Mesodermal cell (in vitro differentiated cells): ENCODE results near the gene C19orf33.

Experiments
- H3K27ac ChIP-seq: 2 replicates; pipeline ENCODE4 v1.7.0; 2013; ENCODE audit warnings: mild to moderate bottlenecking, low read depth, low read length, moderate library complexity; ENCODE audit not compliant: severe bottlenecking
- H3K36me3 ChIP-seq: 2 replicates; pipeline ENCODE4 v1.7.1; 2013; ENCODE audit warnings: mild to moderate bottlenecking, low read length, moderate library complexity; ENCODE audit not compliant: control insufficient read depth, insufficient read depth
- H3K4me1 ChIP-seq: one replicate; pipeline ENCODE4 v1.7.1; 2013; ENCODE audit warnings: mild to moderate bottlenecking, low read length; ENCODE audit not compliant: insufficient read depth, control insufficient read depth, poor library complexity, severe bottlenecking
- H3K4me3 ChIP-seq: 2 replicates; pipeline ENCODE4 v1.7.0; 2013; ENCODE audit warnings: low read length, control low read depth, mild to moderate bottlenecking; ENCODE audit not compliant: insufficient read depth, poor library complexity, severe bottlenecking; ENCODE audit errors: extremely low read depth
- H3K9me3 ChIP-seq: 2 replicates; pipeline ENCODE4 v1.7.1; 2013; ENCODE audit warnings: mild to moderate bottlenecking, low read length, moderate library complexity; ENCODE audit not compliant: control insufficient read depth
- WGBS, 2 experiments: methylation state at CpG; one replicate each; pipeline ENCODE4 v1.1.5; 2013; ENCODE audit warnings: missing lambda C conversion rate in 2 of 2; ENCODE audit not compliant: insufficient coverage in 2 of 2; 5-methylcytosine and 5-hydroxymethylcytosine counted together

C19orf33 gene

GRCh38 chr19:38267761-38268483, 36.1 kb upstream of the C19orf33 start:
- Histone ChIP-seq H3K36me3 (no peaks in the 10 kb centered on the region), H3K4me3 (no peak overlapping the region), H3K4me1 (peaks cover 37% of the 10 kb centered on the region), H3K27ac (peak overlapping the region; percentile 49), H3K9me3 (no peaks in the 10 kb centered on the region)
- 71 to 78% methylated on average over 11 of the region's 12 CpGs for WGBS, 2 experiments

DNA sequence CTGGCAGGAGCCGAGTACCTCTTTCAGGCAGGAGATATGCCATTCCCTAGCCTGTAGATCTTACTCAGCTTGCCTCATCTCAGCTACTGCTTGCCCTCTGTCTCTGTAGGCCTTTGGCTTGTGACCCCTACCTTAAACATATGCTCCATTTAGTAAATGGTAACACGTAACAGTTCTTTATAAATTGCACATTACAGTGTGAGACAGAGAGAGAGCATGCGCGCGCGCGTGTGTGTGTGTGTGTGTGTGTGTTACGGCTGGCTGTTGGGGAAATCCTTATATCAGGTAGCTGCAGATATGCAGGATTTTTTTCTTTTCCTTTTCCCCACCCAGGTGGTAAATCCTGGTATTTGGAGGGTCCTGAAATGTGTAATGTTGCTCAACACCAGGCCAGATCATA, 35.5 kb upstream of the C19orf33 start:
- Histone ChIP-seq H3K36me3 (no peaks in the 10 kb centered on the region), H3K27ac (peak overlapping the region; percentile 49), H3K4me3 (no peak overlapping the region), H3K9me3 (no peaks in the 10 kb centered on the region), H3K4me1 (peaks cover 37% of the 10 kb centered on the region)
- 58 to 61% methylated on average over 6 of the region's 8 CpGs for WGBS, 2 experiments

- peaks cover 36% of the 10 kb centered on the region for H3K4me1 ChIP-seq
- 45 to 56% methylated on average over 5 of the region's 5 CpGs for WGBS, 2 experiments
- H3K4me3 ChIP-seq: no peak overlapping the region
- no peaks in the 10 kb centered on the region for H3K9me3 ChIP-seq
- H3K27ac ChIP-seq: peak overlapping the region; percentile 44
- H3K36me3 ChIP-seq: no peaks in the 10 kb centered on the region
These were observed 33.4 kb upstream of the C19orf33 start for GRCh38 chr19:38270587-38271167.

DNA sequence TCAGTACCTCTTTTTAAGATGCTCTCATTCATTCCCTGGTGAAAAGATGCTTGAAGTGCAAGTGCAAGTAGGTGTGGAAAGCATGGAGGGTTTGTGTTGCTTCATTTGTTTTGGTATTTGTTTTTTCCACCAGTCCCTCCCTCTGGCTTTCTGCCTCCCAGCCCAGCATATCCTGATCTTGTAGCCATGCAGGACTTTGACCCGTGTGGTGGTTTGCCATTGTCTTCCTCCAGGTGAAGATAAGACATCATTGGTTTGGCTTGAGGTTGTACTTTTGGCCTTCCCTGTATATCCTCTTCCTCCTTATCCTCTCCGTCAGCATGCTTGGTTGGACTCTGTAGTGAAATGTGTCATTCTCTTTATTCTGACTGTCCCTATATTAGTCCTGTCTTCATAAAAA, 30.6 kb upstream of the C19orf33 start:
- no peaks in the 10 kb centered on the region for H3K36me3 ChIP-seq
- WGBS, 2 experiments: no CpG with 5 or more reads among the region's 2 CpGs
- H3K27ac ChIP-seq: no peak overlapping the region
- H3K4me1 ChIP-seq: peaks cover 25% of the 10 kb centered on the region
- H3K9me3 ChIP-seq: no peaks in the 10 kb centered on the region
- H3K4me3 ChIP-seq: no peak overlapping the region

GRCh38 chr19:38274739-38275138, 29.3 kb upstream of the C19orf33 start:
- H3K4me1 ChIP-seq: peaks cover 25% of the 10 kb centered on the region
- H3K4me3 ChIP-seq: no peak overlapping the region
- H3K27ac ChIP-seq: no peak overlapping the region
- WGBS, 2 experiments: 87 to 95% methylated on average over 5 to 7 of the region's 9 CpGs
- H3K36me3 ChIP-seq: no peaks in the 10 kb centered on the region
- no peaks in the 10 kb centered on the region for H3K9me3 ChIP-seq

GRCh38 chr19:38276942-38277517, 27.0 kb upstream of the C19orf33 start:
- H3K4me3 ChIP-seq: no peak overlapping the region
- no peaks in the 10 kb centered on the region for H3K36me3 ChIP-seq
- H3K9me3 ChIP-seq: no peaks in the 10 kb centered on the region
- peaks cover 14% of the 10 kb centered on the region for H3K4me1 ChIP-seq
- peak overlapping the region; percentile 84 for H3K27ac ChIP-seq
- 84 to 92% methylated on average over 3 to 6 of the region's 7 CpGs for WGBS, 2 experiments

GRCh38 chr19:38277549-38277948, 26.5 kb upstream of the C19orf33 start:
- H3K27ac ChIP-seq: peak overlapping the region; percentile 84
- no peak overlapping the region for H3K4me3 ChIP-seq
- no peaks in the 10 kb centered on the region for H3K36me3 ChIP-seq
- peaks cover 14% of the 10 kb centered on the region for H3K4me1 ChIP-seq
- WGBS, 2 experiments: 87 to 90% methylated on average over 2 to 5 of the region's 5 CpGs
- no peaks in the 10 kb centered on the region for H3K9me3 ChIP-seq

DNA sequence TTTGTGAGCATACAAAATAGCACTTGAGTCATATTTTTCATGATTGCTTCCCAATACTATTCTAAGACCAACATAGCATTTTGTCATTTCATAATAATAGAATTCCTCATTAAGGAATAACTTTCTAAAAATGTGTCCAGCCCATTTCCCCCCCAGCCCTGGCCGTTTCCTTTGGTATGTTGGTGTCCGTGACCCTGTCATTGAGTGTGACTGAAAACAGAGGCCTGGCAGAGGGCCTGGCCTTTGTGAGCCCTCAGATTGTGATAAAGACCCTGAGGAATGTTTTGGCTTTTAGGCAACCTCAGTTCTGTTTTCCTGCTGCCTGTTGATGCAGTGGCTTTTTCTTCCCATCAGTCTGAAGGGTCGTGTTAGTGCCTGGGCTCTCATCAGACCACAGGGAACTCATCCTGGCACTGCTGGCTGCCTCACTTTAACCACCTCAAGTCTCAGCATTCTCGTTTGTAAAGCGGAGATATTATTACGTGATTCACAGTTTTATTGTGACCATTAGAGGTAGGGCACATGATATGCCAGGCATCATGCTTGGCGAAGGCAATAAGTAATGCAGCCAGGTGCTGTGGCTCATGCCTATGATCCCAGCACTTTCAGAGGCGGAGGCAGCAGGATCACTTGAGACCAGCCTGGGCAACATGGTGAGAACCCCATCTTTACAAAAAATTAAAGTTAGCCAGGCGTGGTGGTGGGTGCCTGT, 25.9 kb upstream of the C19orf33 start:
- Histone ChIP-seq H3K36me3 (no peaks in the 10 kb centered on the region), H3K9me3 (no peaks in the 10 kb centered on the region), H3K4me3 (no peak overlapping the region), H3K27ac (peak overlapping the region; percentile 84), H3K4me1 (peaks cover 14% of the 10 kb centered on the region)
- 67 to 90% methylated on average over 6 to 8 of the region's 9 CpGs for WGBS, 2 experiments

DNA sequence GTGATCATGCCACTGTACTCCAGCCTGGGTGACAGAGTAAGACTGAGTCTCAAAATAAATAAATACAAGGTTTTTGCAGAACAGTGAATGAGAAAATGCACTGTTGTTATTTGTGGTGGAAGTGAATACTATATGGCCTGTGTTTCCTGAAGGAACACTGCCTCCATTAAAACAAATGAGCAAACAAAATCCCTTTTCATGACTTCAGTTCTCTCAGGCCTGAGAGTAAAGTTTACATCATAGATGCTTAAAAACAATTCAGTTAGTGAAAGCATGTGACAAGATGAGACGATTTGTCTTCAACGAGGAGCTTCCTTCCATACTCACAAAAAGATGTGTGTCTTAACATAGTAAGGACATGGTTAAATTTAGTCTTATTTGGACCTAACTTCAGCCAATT, 25.3 kb upstream of the C19orf33 start:
- Histone ChIP-seq H3K36me3 (no peaks in the 10 kb centered on the region), H3K9me3 (no peaks in the 10 kb centered on the region), H3K27ac (peak overlapping the region; percentile 84), H3K4me3 (no peak overlapping the region), H3K4me1 (peaks cover 14% of the 10 kb centered on the region)
- WGBS, 2 experiments: no CpG with 5 or more reads among the region's 2 CpGs

DNA sequence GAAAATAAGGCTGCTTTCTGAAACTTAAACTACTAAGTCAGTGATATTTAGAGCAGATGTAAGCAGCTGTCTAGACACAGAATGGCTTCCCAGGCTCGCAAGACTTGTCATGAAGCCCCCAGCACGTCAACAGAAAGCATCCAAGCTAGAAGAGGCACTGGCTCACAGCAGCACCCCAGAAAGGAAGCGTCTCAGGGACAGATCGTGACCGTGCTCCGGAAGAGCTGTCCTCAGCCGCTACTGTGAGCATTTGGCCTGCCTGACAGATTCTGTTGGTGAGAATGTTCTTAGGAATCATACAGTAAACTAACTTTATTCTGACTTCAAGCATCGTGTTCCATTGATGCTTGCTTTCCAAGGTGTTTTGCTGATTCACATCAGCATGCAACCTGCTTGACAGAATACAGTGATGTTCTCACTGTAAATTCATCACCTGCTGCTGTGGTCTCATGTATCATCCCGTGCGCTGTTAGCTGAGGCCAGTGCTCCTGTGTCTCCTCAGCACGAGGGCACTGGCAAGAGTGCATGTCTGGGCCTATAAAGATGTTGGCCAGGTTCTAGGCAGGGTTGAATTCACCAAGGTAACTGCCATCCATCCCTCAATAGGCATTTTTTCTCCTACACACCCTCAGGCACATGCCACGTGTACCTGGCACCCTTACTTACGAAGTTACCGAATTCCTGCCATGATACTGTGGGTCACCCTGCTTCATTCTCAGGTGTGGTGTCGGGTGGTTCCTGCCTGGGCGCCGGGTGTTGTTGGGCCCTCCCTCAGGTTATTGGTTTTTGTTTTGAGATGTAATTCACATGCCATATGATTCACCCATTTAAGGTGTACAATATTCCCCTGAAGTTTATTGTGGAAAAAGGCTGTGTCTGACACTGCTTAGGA, 23.8 kb upstream of the C19orf33 start:
- 90 to 92% methylated on average over 11 to 12 of the region's 17 CpGs for WGBS, 2 experiments
- peaks cover 17% of the 10 kb centered on the region for H3K4me1 ChIP-seq
- no peak overlapping the region for H3K4me3 ChIP-seq
- no peaks in the 10 kb centered on the region for H3K9me3 ChIP-seq
- no peaks in the 10 kb centered on the region for H3K36me3 ChIP-seq
- no peak overlapping the region for H3K27ac ChIP-seq
